H1 (cell line): ENCODE measurements around the gene UNK. TPM values are rescaled to one million over a fixed set of nuclear protein-coding genes. Genes with fewer than 3 reads are reported as not detected.
A peak's percentile ranks its signal among the peaks of the same experiment; 100 is the strongest.

Source experiments
- CTCF ChIA-PET: fragments of 300-600 bp; sonication (Branson Sonifier 250); formaldehyde crosslinking; loops from one replicate; lab custom pipeline; 2021; ENCODE audit not compliant: partially characterized antibody; lab: Charles Lee
- POLR2A ChIA-PET: fragments of 300-600 bp; sonication (Branson Sonifier 250); formaldehyde crosslinking; loops from one replicate; lab custom pipeline; 2021; ENCODE audit warnings: inconsistent platforms; ENCODE audit not compliant: partially characterized antibody; lab: Charles Lee
- DNase-seq, 2 experiments: peaks; one replicate each; pipeline versions ENCODE4 v3.0.0 to v3.0.0-alpha.2; 2010 to 2022; ENCODE audit warnings: low spot score in 2 of 2, low read depth in 1 of 2, mixed read lengths in 1 of 2
- FAIRE-seq: peaks from 2 replicates; lab custom pipeline; 2011; peaks lifted over from hg19 to GRCh38; lab: Jason Lieb, UNC
- H2AFZ ChIP-seq: 2 replicates; pipeline ENCODE4 v1.8.1; 2012; ENCODE audit warnings: low read length, inconsistent platforms
- H2AK5ac ChIP-seq: 2 replicates; pipeline ENCODE4 v1.6.1; 2013; ENCODE audit warnings: low read depth, low read length
- H2BK120ac ChIP-seq: replicated peaks from 2 replicates; pipeline ENCODE3; 2013; ENCODE audit warnings: low read depth, low read length, inconsistent platforms
- H2BK12ac ChIP-seq: 2 replicates; pipeline ENCODE4 v1.6.1; 2013; ENCODE audit warnings: low read depth, low read length
- H2BK15ac ChIP-seq: 2 replicates; pipeline ENCODE4 v1.6.1; 2013; ENCODE audit warnings: low read length
- H2BK20ac ChIP-seq: 2 replicates; pipeline ENCODE4 v1.6.1; 2013; ENCODE audit warnings: low read length
- H2BK5ac ChIP-seq: 2 replicates; pipeline ENCODE4 v1.6.1; 2013; ENCODE audit warnings: low read depth, low read length
- H3K14ac ChIP-seq: 2 replicates; pipeline ENCODE4 v1.6.1; 2013; ENCODE audit warnings: inconsistent platforms; ENCODE audit not compliant: insufficient read length
- H3K18ac ChIP-seq: 2 replicates; pipeline ENCODE4 v1.6.1; 2013; ENCODE audit warnings: low read length; ENCODE audit errors: extremely low read depth
- H3K23ac ChIP-seq: 2 replicates; pipeline ENCODE4 v1.6.1; 2013; ENCODE audit warnings: inconsistent platforms; ENCODE audit not compliant: insufficient read length
- H3K23me2 ChIP-seq: 2 replicates; pipeline ENCODE4 v1.6.1; 2013; ENCODE audit warnings: low read depth, low read length
- H3K27ac ChIP-seq: 2 replicates; pipeline ENCODE4 v1.6.1; 2011; ENCODE audit warnings: low read depth, low read length, inconsistent platforms
- H3K27me3 ChIP-seq, 4 experiments: replicated peaks in 1 of 4; 1 replicate in 1 of 4; 2 replicates in 3 of 4; pipeline versions ENCODE4 v1.6.1 to v1.8.1; 2011 to 2013; ENCODE audit warnings: low read length in 3 of 4, mild to moderate bottlenecking in 3 of 4, inconsistent platforms in 2 of 4, mixed read lengths in 2 of 4, moderate library complexity in 1 of 4; ENCODE audit not compliant: control insufficient read depth in 3 of 4, insufficient read depth in 3 of 4; ENCODE audit errors: extremely low read depth in 1 of 4
- H3K36me3 ChIP-seq, 4 experiments: 2 replicates each; pipeline versions ENCODE4 v1.6.1 to v1.8.1; 2011 to 2013; ENCODE audit warnings: mild to moderate bottlenecking in 4 of 4, low read length in 3 of 4, moderate library complexity in 2 of 4, control low read depth in 1 of 4, inconsistent platforms in 1 of 4; ENCODE audit not compliant: insufficient read depth in 4 of 4, control insufficient read depth in 2 of 4
- H3K4ac ChIP-seq: replicated peaks from 2 replicates; pipeline ENCODE3; 2013; ENCODE audit warnings: low read length, low read depth, mixed read lengths, inconsistent platforms; ENCODE audit not compliant: insufficient read length
- H3K4me1 ChIP-seq, 4 experiments: replicated peaks in 1 of 4; 1 replicate in 1 of 4; 2 replicates in 3 of 4; pipeline versions ENCODE4 v1.6.1 to v1.8.1; 2011 to 2013; ENCODE audit warnings: low read length in 3 of 4, inconsistent platforms in 2 of 4, mixed read lengths in 1 of 4; ENCODE audit not compliant: insufficient read depth in 4 of 4, control insufficient read depth in 3 of 4
- H3K4me2 ChIP-seq, 2 experiments: 2 replicates each; pipeline versions ENCODE4 v1.6.1 to v1.8.1; 2011 to 2013; ENCODE audit warnings: low read depth in 2 of 2, low read length in 2 of 2, control low read depth in 1 of 2, inconsistent platforms in 1 of 2, mild to moderate bottlenecking in 1 of 2; ENCODE audit not compliant: insufficient read depth in 1 of 2
- H3K4me3 ChIP-seq, 4 experiments: fragments of 200-600, 300-600 bp in 1 of 4; sonication (generic), shearing (Covaris generic), sonication (Bioruptor Twin) in 1 of 4; 2 replicates each; pipeline versions ENCODE4 v1.5.1 to v1.8.1; 2011 to 2016; ENCODE audit warnings: low read length in 4 of 4, low read depth in 3 of 4, control low read depth in 2 of 4, inconsistent platforms in 2 of 4, mild to moderate bottlenecking in 2 of 4, mixed read lengths in 1 of 4, moderate library complexity in 1 of 4; ENCODE audit not compliant: insufficient read depth in 2 of 4; ENCODE audit errors: extremely low read depth in 1 of 4
- H3K56ac ChIP-seq: replicated peaks from 2 replicates; pipeline ENCODE3; 2013; ENCODE audit warnings: low read depth, mild to moderate bottlenecking, mixed read lengths, low read length, inconsistent platforms; ENCODE audit not compliant: insufficient read length
- H3K79me1 ChIP-seq: 2 replicates; pipeline ENCODE4 v1.6.1; 2013; ENCODE audit warnings: low read depth, low read length, control low read depth
- H3K79me2 ChIP-seq, 2 experiments: 2 replicates each; pipeline versions ENCODE4 v1.6.1 to v1.8.1; 2012 to 2013; ENCODE audit warnings: low read length in 2 of 2, mild to moderate bottlenecking in 2 of 2, inconsistent platforms in 1 of 2; ENCODE audit not compliant: insufficient read depth in 2 of 2, control insufficient read depth in 1 of 2
- H3K9ac ChIP-seq, 4 experiments: replicated peaks in 1 of 4; 1 replicate in 1 of 4; 2 replicates in 3 of 4; pipeline versions ENCODE4 v1.6.1 to v1.8.1; 2011 to 2013; ENCODE audit warnings: low read depth in 3 of 4, low read length in 3 of 4, control low read depth in 2 of 4, mild to moderate bottlenecking in 2 of 4, moderate library complexity in 2 of 4, inconsistent platforms in 1 of 4; ENCODE audit errors: extremely low read depth in 1 of 4
- H3K9me3 ChIP-seq, 2 experiments: 2 replicates each; pipeline versions ENCODE4 v1.6.1 to v1.8.1; 2012 to 2013; ENCODE audit warnings: mild to moderate bottlenecking in 2 of 2, moderate library complexity in 2 of 2, control low read depth in 1 of 2, inconsistent platforms in 1 of 2, low read depth in 1 of 2, low read length in 1 of 2, mixed read lengths in 1 of 2; ENCODE audit not compliant: insufficient read depth in 2 of 2
- H4K20me1 ChIP-seq, 2 experiments: replicated peaks in 1 of 2; 2 replicates each; pipeline versions ENCODE3 to v1.8.1; 2011 to 2013; ENCODE audit warnings: inconsistent platforms in 2 of 2, low read length in 2 of 2, mild to moderate bottlenecking in 1 of 2; ENCODE audit not compliant: insufficient read depth in 2 of 2, control insufficient read depth in 1 of 2
- H4K5ac ChIP-seq: 2 replicates; pipeline ENCODE4 v1.6.1; 2013; ENCODE audit warnings: low read length, low read depth, mixed read lengths, inconsistent platforms; ENCODE audit not compliant: insufficient read length
- H4K8ac ChIP-seq: 2 replicates; pipeline ENCODE4 v1.8.0; 2013; ENCODE audit warnings: mild to moderate bottlenecking, moderate library complexity, low read length, inconsistent platforms; ENCODE audit not compliant: insufficient read depth; ENCODE audit errors: extremely low read depth
- H4K91ac ChIP-seq: replicated peaks from 2 replicates; pipeline ENCODE3; 2013; ENCODE audit warnings: low read length, mixed read lengths, inconsistent platforms; ENCODE audit not compliant: insufficient read length
- CHD1 ChIP-seq: IDR thresholded peaks from 2 replicates; pipeline ENCODE4 v1.6.1; 2012; ENCODE audit warnings: low read depth, low read length, improper control_type of control experiment
- FOSL1 ChIP-seq: IDR thresholded peaks from 2 replicates; pipeline ENCODE4 v1.6.1; 2011; ENCODE audit warnings: mild to moderate bottlenecking, low read depth, low read length, moderate library complexity; ENCODE audit not compliant: insufficient read depth
- HDAC2 ChIP-seq, 2 experiments: fragments of 300-600 bp in 1 of 2; sonication (generic) in 1 of 2; IDR thresholded peaks; 2 replicates each; pipeline ENCODE4 v1.6.1; 2011 to 2012; ENCODE audit warnings: low read depth in 2 of 2, low read length in 2 of 2, mild to moderate bottlenecking in 2 of 2, moderate library complexity in 2 of 2, borderline replicate concordance in 1 of 2, inconsistent platforms in 1 of 2
- JUND ChIP-seq: IDR thresholded peaks from 2 replicates; pipeline ENCODE4 v1.6.1; 2011; ENCODE audit warnings: mild to moderate bottlenecking, improper control_type of control experiment, low read length
- KDM4A ChIP-seq: IDR thresholded peaks from one replicate; pipeline ENCODE4 v1.7.1; 2012; ENCODE audit warnings: low read depth, mild to moderate bottlenecking, moderate library complexity, low read length, inconsistent platforms; ENCODE audit not compliant: severe bottlenecking
- RBBP5 ChIP-seq: IDR thresholded peaks from 2 replicates; pipeline ENCODE4 v1.7.1; 2012; ENCODE audit warnings: low read depth, mild to moderate bottlenecking, inconsistent platforms, low read length, moderate library complexity, borderline replicate concordance
- SAP30 ChIP-seq: fragments of 300-600 bp; sonication (generic); IDR thresholded peaks from 2 replicates; pipeline ENCODE4 v1.7.1; 2012; ENCODE audit warnings: low read length, moderate library complexity, mild to moderate bottlenecking, inconsistent platforms; ENCODE audit not compliant: insufficient read depth, insufficient replicate concordance
- TAF7 ChIP-seq: optimal IDR thresholded peaks from 2 replicates; pipeline ENCODE3; 2011; ENCODE audit warnings: low read depth, mild to moderate bottlenecking, inconsistent platforms, low read length, moderate library complexity, borderline replicate concordance
- WGBS, 2 experiments: shearing (Covaris generic) in 1 of 2; methylation state at CpG; one replicate each; pipeline versions ENCODE4 v1.1.6 to v1.1.7; 2013 to 2015; ENCODE audit warnings: low lambda C conversion rate in 2 of 2, mixed read lengths in 2 of 2, inconsistent platforms in 1 of 2, low coverage in 1 of 2, missing lambda C conversion rate in 1 of 2; ENCODE audit not compliant: insufficient replicate concordance in 2 of 2, insufficient coverage in 1 of 2, insufficient read length in 1 of 2; ENCODE audit errors: extremely low coverage in 1 of 2, missing lambda C conversion rate in 1 of 2; 5-methylcytosine and 5-hydroxymethylcytosine counted together
- polyA plus RNA-seq, 7 experiments: library from polyadenylated mRNA; depleted of rRNA in 3 of 7; stranded (reverse) in 5 of 7; unstranded in 2 of 7; fragments of >200 nt in 5 of 7; fragments of 200-250 nt in 2 of 7; gene quantifications; 1 replicate in 5 of 7; 2 replicates in 1 of 7; 4 replicates in 1 of 7; pipeline versions ENCODE4 v1.2.1 to v1.2.3, GENCODE V29; 2011 to 2013; ENCODE audit warnings: missing spikeins in 2 of 7, mixed read lengths in 2 of 7
- total RNA-seq: library from RNA; stranded (reverse); fragmentation: NEBNext Ultra II Directional; extraction: Animal tissue kit (Norgen Biotek cat#: 25700); gene quantifications from 2 replicates; pipeline ENCODE4 v1.2.1, GENCODE V29; 2021
- TF ChIP-seq, protein P1 (sequence below): IDR thresholded peaks from 2 replicates; pipeline ENCODE4 v1.6.1; 2012; ENCODE audit warnings: inconsistent platforms

UNK gene
- total and polyA plus RNA-seq, 2 of the 8 experiments (the other 6 are each of a cell fraction or from before 2014, with no cell fraction given): 24.2 to 33.3 TPM

DNA sequence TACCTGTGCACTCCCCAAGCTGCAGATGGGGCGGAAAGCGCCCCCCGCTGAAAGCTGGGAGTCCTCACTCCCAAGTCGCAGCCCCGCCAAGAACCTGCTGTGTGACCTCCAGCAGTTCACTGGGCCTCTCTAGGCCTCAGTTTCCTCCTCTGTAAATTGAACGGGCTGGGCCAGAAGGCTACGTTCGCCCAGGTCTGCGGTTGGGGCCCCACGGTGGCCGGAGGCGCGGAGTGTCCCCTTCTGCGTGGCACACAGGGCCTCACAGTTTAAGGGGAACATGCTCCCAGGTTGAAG lies 20.2 kb upstream of the UNK start:
- H4K91ac ChIP-seq: peak overlapping the region; percentile 35
- H3K9ac ChIP-seq: peak overlapping the region in 1 of 4 experiments; percentile 20; a peak in 2 of 7 replicates
- H2BK15ac ChIP-seq: no peak overlapping the region
- no peak for DNase-seq
- peak overlapping the region; percentile 87; the same call in 1 of the 2 replicates for H4K8ac ChIP-seq
- H3K14ac ChIP-seq: no peak overlapping the region
- no peaks in the 10 kb centered on the region for H4K20me1 ChIP-seq
- H3K36me3 ChIP-seq: no peaks in the 10 kb centered on the region
- peak overlapping the region; percentile 32; the same call in 1 of the 2 replicates for H3K18ac ChIP-seq
- no peak overlapping the region for H2BK20ac ChIP-seq
- no peaks in the 10 kb centered on the region for H3K79me1 ChIP-seq
- ChIA-PET POLR2A (interaction anchor here (0.6 to 15.1 kb wide), 7 partner anchors 9 to 239 kb away, joined by 3 to 425 read pairs (median 13); partner anchors contain the start of genes LLGL2 and UNK), CTCF (interaction anchor here (0.9 to 19.5 kb wide), 20 partner anchors 12 to 163 kb away, joined by 3 to 359 read pairs (median 4); partner anchors contain the start of gene UNK)
- H3K23ac ChIP-seq: no peak overlapping the region
- H3K23me2 ChIP-seq: peaks cover 3% of the 10 kb centered on the region; the same call in 1 of the 2 replicates
- H3K79me2 ChIP-seq: no peaks in the 10 kb centered on the region
- H2AK5ac ChIP-seq: no peak overlapping the region
- no peak overlapping the region for H2BK120ac ChIP-seq
- peaks cover 0 to 2% (median 0%) of the 10 kb centered on the region in 4 experiments; a peak in 2 of 7 replicates for H3K27me3 ChIP-seq
- H3K4me1 ChIP-seq: peaks cover 0 to 8% (median 6%) of the 10 kb centered on the region in 4 experiments; a peak in 5 of 7 replicates
- no peak overlapping the region for H3K27ac ChIP-seq
- TF ChIP-seq KDM4A (no peak), TAF7 (no peak), SAP30 (no peak), RBBP5 (no peak), CHD1 (no peak), FOSL1 (no peak), JUND (no peak), HDAC2 (IDR thresholded peaks at IDR 0.05; ENCODE audit: borderline replicate concordance in 1 of 2, low read depth in 2 of 2, low read length in 2 of 2) (no peak)
- TF ChIP-seq, protein P1, sequence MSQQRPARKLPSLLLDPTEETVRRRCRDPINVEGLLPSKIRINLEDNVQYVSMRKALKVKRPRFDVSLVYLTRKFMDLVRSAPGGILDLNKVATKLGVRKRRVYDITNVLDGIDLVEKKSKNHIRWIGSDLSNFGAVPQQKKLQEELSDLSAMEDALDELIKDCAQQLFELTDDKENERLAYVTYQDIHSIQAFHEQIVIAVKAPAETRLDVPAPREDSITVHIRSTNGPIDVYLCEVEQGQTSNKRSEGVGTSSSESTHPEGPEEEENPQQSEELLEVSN: peak; percentile 31; the same call in 1 of the 2 replicates
- H3K56ac ChIP-seq: peak overlapping the region; percentile 2
- H3K4me2 ChIP-seq: peak overlapping the region; percentile 26 to 79
- no peak overlapping the region for H4K5ac ChIP-seq
- no peak for FAIRE-seq
- H3K4me3 ChIP-seq: peak overlapping the region; percentile 50 to 88 (median 62)
- H2BK5ac ChIP-seq: no peak overlapping the region
- no peak overlapping the region for H3K4ac ChIP-seq
- H2AFZ ChIP-seq: peak overlapping the region; percentile 54; the same call in 1 of the 2 replicates
- H2BK12ac ChIP-seq: no peak overlapping the region
- H3K9me3 ChIP-seq: no peaks in the 10 kb centered on the region
- WGBS, 2 experiments: 10% methylated on average over 14 of the region's 14 CpGs; no CpG with 5 or more reads in 1 of the 2 experiments
